GM12892 (cell line): ENCODE measurements around the gene IL1RAP.

Experiments
- POLR2A ChIP-seq: IDR thresholded peaks from 2 replicates; pipeline ENCODE4 v1.6.1; 2011; ENCODE audit warnings: low read depth, low read length, control low read depth
- POLR2AphosphoS5 ChIP-seq: IDR thresholded peaks from 2 replicates; pipeline ENCODE4 v1.6.1; 2011; ENCODE audit warnings: low read depth, low read length, control low read depth
- TAF1 ChIP-seq: IDR thresholded peaks from 2 replicates; pipeline ENCODE4 v1.6.1; 2011; ENCODE audit warnings: low read depth, mild to moderate bottlenecking, control low read depth, low read length, borderline replicate concordance

DNA sequence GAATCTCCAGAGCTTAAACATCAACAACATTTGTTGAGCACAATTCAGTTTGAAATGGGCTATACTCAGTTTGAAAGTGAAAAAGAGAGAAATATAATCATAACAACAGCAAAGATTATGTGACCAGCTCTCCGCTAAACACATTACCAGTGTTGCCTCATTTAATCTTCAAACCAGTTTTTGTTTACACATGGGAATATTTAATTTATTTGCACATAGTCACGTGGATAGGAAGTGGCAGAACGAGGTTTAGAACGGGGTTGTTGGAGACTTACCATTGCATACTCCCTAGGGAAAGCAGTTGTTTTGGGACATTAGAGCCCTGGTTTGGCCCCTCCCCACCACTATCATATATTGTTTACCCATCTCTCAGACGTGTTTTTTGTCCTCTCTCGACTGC, 77.2 kb downstream of the IL1RAP start:
- no peak for TF ChIP-seq POLR2A
- no peak for TF ChIP-seq TAF1
- no peak for TF ChIP-seq POLR2AphosphoS5
